ENCODE results near the gene PSMF1.
"Not testable (repeated sequence)": the region's sequence is repeated elsewhere in the genome, so short reads cannot be mapped to it uniquely, and the experiment has no call there.

PSMF1 gene

GRCh38 chr20:1216527-1217427 lies 98.4 kb downstream of the PSMF1 start:
- DNase-seq: not testable (repeated sequence)

All from NCI-H524 treated with DMSO at 0.1 percent for 48 hours (cell line).